ENCODE measurements around the gene ABCA4. TPM values are rescaled to one million over a fixed set of nuclear protein-coding genes. Genes with fewer than 3 reads are reported as not detected.

Gene ABCA4
- total RNA-seq, 1 experiment from 2014 or later = 0.29 TPM

GRCh38 chr1:94110946-94111740 lies 9.8 kb downstream of the ABCA4 start:
- Histone ChIP-seq H3K4me2 (ENCODE audit: low read length) (no peak overlapping the region), H3K9me3 (ENCODE audit: low read length) (no peaks in the 10 kb centered on the region), H3K36me3 (ENCODE audit: low read depth, low read length) (no peaks in the 10 kb centered on the region), H3K27ac (ENCODE audit: low read length) (no peak overlapping the region), H3K27me3 (ENCODE audit: low read length) (no peaks in the 10 kb centered on the region), H3K4me1 (ENCODE audit: insufficient read depth, low read length) (no peaks in the 10 kb centered on the region), H3K79me2 (ENCODE audit: low read length) (no peaks in the 10 kb centered on the region), H3F3A (ENCODE audit: low read length, unreplicated experiment) (no peaks in the 10 kb centered on the region), H3K9ac (ENCODE audit: low read length) (no peak overlapping the region), H3K9me2 (replicated peaks; ENCODE audit: low read length) (no peaks in the 10 kb centered on the region), H2AFZ (ENCODE audit: low read length) (no peak overlapping the region), H3K4me3 (ENCODE audit: low read length) (no peak overlapping the region), H4K20me1 (ENCODE audit: low read length) (no peaks in the 10 kb centered on the region)
- no peak for DNase-seq
- CTCF ChIA-PET = no interaction called here
- intact Hi-C loops (cut with micrococcal nuclease) = no loop called here
- BruUV-seq (replicated peaks) = no TSS peak
- POLR2A ChIA-PET (ENCODE audit: unreplicated experiment) = no interaction called here
- ATAC-seq = no peak
- no peak for TF ChIP-seq EZH2 (IDR thresholded peaks at IDR 0.05; ENCODE audit: low read length, unreplicated experiment)
- no peak for TF ChIP-seq CTCF (conservative IDR thresholded peaks at IDR 0.05; ENCODE audit: low read depth, low read length)
- TF ChIP-seq EZH2phosphoT487 (IDR thresholded peaks at IDR 0.05; ENCODE audit: borderline replicate concordance, low read length) = no peak

- no peaks in the 10 kb centered on the region for H3K9me3 ChIP-seq (ENCODE audit: low read length)
- POLR2A ChIA-PET (ENCODE audit: unreplicated experiment) = no interaction called here
- H3K79me2 ChIP-seq (ENCODE audit: low read length) = no peaks in the 10 kb centered on the region
- no peaks in the 10 kb centered on the region for H4K20me1 ChIP-seq (ENCODE audit: low read length)
- no peak overlapping the region for H3K9ac ChIP-seq (ENCODE audit: low read length)
- DNase-seq (no peak), ATAC-seq (no peak)
- no peaks in the 10 kb centered on the region for H3K36me3 ChIP-seq (ENCODE audit: low read depth, low read length)
- no peak for TF ChIP-seq EZH2phosphoT487 (IDR thresholded peaks at IDR 0.05; ENCODE audit: borderline replicate concordance, low read length)
- TF ChIP-seq EZH2 (IDR thresholded peaks at IDR 0.05; ENCODE audit: low read length, unreplicated experiment) = no peak
- TF ChIP-seq CTCF (conservative IDR thresholded peaks at IDR 0.05; ENCODE audit: low read depth, low read length) = no peak
- no TSS peak for BruUV-seq (replicated peaks)
- H3K9me2 ChIP-seq (replicated peaks; ENCODE audit: low read length) = no peaks in the 10 kb centered on the region
- intact Hi-C loops (cut with micrococcal nuclease) = no loop called here
- H3F3A ChIP-seq (ENCODE audit: low read length, unreplicated experiment) = no peaks in the 10 kb centered on the region
- H3K27me3 ChIP-seq (ENCODE audit: low read length) = no peaks in the 10 kb centered on the region
- no peak overlapping the region for H2AFZ ChIP-seq (ENCODE audit: low read length)
- no peaks in the 10 kb centered on the region for H3K4me1 ChIP-seq (ENCODE audit: insufficient read depth, low read length)
- CTCF ChIA-PET = no interaction called here
- H3K4me2 ChIP-seq (ENCODE audit: low read length) = no peak overlapping the region
- H3K4me3 ChIP-seq (ENCODE audit: low read length) = no peak overlapping the region
- H3K27ac ChIP-seq (ENCODE audit: low read length) = no peak overlapping the region
These were observed 10.8 kb downstream of the ABCA4 start for GRCh38 chr1:94110021-94110761.

GRCh38 chr1:94109478-94109877 lies 11.5 kb downstream of the ABCA4 start:
- H3K36me3 ChIP-seq (ENCODE audit: low read depth, low read length) = no peaks in the 10 kb centered on the region
- H4K20me1 ChIP-seq (ENCODE audit: low read length) = no peaks in the 10 kb centered on the region
- H3K79me2 ChIP-seq (ENCODE audit: low read length) = no peaks in the 10 kb centered on the region
- no peak overlapping the region for H3K4me3 ChIP-seq (ENCODE audit: low read length)
- no TSS peak for BruUV-seq (replicated peaks)
- H3K4me2 ChIP-seq (ENCODE audit: low read length) = no peak overlapping the region
- no peak overlapping the region for H3K27ac ChIP-seq (ENCODE audit: low read length)
- no peaks in the 10 kb centered on the region for H3K9me3 ChIP-seq (ENCODE audit: low read length)
- ChIA-PET POLR2A (ENCODE audit: unreplicated experiment) (no interaction called here), CTCF (no interaction called here)
- no peaks in the 10 kb centered on the region for H3K9me2 ChIP-seq (replicated peaks; ENCODE audit: low read length)
- DNase-seq (no peak), ATAC-seq (no peak)
- no peaks in the 10 kb centered on the region for H3K27me3 ChIP-seq (ENCODE audit: low read length)
- H3F3A ChIP-seq (ENCODE audit: low read length, unreplicated experiment) = no peaks in the 10 kb centered on the region
- TF ChIP-seq EZH2phosphoT487 (IDR thresholded peaks at IDR 0.05; ENCODE audit: borderline replicate concordance, low read length) (no peak), EZH2 (IDR thresholded peaks at IDR 0.05; ENCODE audit: low read length, unreplicated experiment) (no peak), CTCF (conservative IDR thresholded peaks at IDR 0.05; ENCODE audit: low read depth, low read length) (no peak)
- H3K9ac ChIP-seq (ENCODE audit: low read length) = no peak overlapping the region
- intact Hi-C loops (cut with micrococcal nuclease) = no loop called here
- no peak overlapping the region for H2AFZ ChIP-seq (ENCODE audit: low read length)
- H3K4me1 ChIP-seq (ENCODE audit: insufficient read depth, low read length) = no peaks in the 10 kb centered on the region
